Testis (tissue), 3 donors: ENCODE data around the gene STRIP1. TPM values are rescaled to one million over a fixed set of nuclear protein-coding genes. Genes with fewer than 3 reads are reported as not detected.

Source experiments
- DNase-seq: peaks from one replicate; pipeline ENCODE4 v3.0.0-alpha.2; 2019
- H3K27ac ChIP-seq, 2 donors: fragments of 200-600 bp; sonication (generic); one replicate each; pipeline ENCODE4 v1.5.1; 2019
- H3K27me3 ChIP-seq: fragments of 200-600 bp; sonication (generic); one replicate; pipeline ENCODE4 v1.5.1; 2019
- H3K36me3 ChIP-seq: fragments of 200-600 bp; sonication (generic); one replicate; pipeline ENCODE4 v1.5.1; 2017; ENCODE audit warnings: low read depth; ENCODE audit errors: missing control alignments
- H3K4me1 ChIP-seq: fragments of 200-600 bp; sonication (generic); one replicate; pipeline ENCODE4 v1.5.1; 2019
- H3K4me3 ChIP-seq, 2 donors: fragments of 200-600 bp; sonication (generic); one replicate each; pipeline ENCODE4 v1.5.1; 2017 to 2019
- H3K9me3 ChIP-seq: fragments of 200-600 bp; sonication (generic); one replicate; pipeline ENCODE4 v1.5.1; 2017
- POLR2A ChIP-seq: fragments of 450-650 bp; IDR thresholded peaks from one replicate; pipeline ENCODE4 v1.6.1; 2017; ENCODE audit warnings: antibody characterized with exemption, mild to moderate bottlenecking, moderate library complexity
- WGBS, 2 donors: methylation state at CpG; one replicate each; pipeline ENCODE4 v1.1.5; 2018; 5-methylcytosine and 5-hydroxymethylcytosine counted together
- intact Hi-C: fragments of 100-400 bp; cut with DNase I; formaldehyde crosslinking; loops from one replicate; pipeline ENCODE4 v1.15.1; 2023; ENCODE audit warnings: low total_unique reads
- polyA plus RNA-seq: library from polyadenylated mRNA; stranded (reverse); fragments of 350-450 nt; fragmentation: Illumina TruSeq; extraction: RNeasy Lipid Tissue Mini Kit (QIAGEN cat#74804); gene quantifications from one replicate; pipeline ENCODE4 v1.2.3, GENCODE V29; 2014; ENCODE audit warnings: low read depth, low replicate concordance; ENCODE audit not compliant: insufficient read depth
- total RNA-seq, 2 donors: library from RNA; depleted of rRNA; stranded (reverse); fragments of >200 nt; gene quantifications; one replicate each; pipeline ENCODE4 v1.2.3, GENCODE V29; 2016
- TF ChIP-seq, protein P1 (sequence below), 3 experiments: fragments of 450-650 bp in 2 of 3; fragments of 200-600 bp in 1 of 3; sonication (generic) in 1 of 3; IDR thresholded peaks; one replicate each; pipeline ENCODE4 v1.5.1; 2016 to 2019; ENCODE audit warnings: antibody characterized with exemption in 3 of 3, mild to moderate bottlenecking in 2 of 3, moderate library complexity in 1 of 3

The STRIP1 gene
- total and polyA plus RNA-seq, 3 donors from 2014 or later = 49.9 to 103 (median 85.8) TPM

DNA sequence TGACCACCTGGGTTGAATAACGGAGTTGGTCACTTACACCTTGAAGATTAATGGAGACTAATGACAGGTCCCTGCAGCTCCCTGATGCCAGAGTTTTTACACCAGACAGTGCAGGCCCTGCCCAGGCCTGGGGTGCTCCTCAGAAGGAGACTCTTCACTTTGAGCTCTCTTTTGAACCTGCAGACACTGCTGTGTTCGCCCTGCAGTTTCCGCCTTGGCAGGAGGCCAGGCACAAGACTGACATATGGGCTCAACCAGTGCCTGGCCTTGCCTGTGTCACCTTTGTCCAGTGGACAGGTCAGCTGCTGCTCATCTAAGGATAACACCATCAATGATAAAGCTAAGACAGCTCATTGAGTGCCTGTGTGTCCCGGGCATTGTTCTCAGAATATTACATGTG lies 5.2 kb downstream of the STRIP1 start:
- no peaks in the 10 kb centered on the region for H3K27me3 ChIP-seq
- no peak overlapping the region for H3K27ac ChIP-seq
- H3K4me1 ChIP-seq = peaks cover 6% of the 10 kb centered on the region
- no peak overlapping the region for H3K4me3 ChIP-seq
- no peaks in the 10 kb centered on the region for H3K36me3 ChIP-seq
- no peak for DNase-seq
- 76 to 92% methylated on average over 4 of the region's 4 CpGs for WGBS, 2 donors
- intact Hi-C loops = no loop called here
- TF ChIP-seq, protein P1, sequence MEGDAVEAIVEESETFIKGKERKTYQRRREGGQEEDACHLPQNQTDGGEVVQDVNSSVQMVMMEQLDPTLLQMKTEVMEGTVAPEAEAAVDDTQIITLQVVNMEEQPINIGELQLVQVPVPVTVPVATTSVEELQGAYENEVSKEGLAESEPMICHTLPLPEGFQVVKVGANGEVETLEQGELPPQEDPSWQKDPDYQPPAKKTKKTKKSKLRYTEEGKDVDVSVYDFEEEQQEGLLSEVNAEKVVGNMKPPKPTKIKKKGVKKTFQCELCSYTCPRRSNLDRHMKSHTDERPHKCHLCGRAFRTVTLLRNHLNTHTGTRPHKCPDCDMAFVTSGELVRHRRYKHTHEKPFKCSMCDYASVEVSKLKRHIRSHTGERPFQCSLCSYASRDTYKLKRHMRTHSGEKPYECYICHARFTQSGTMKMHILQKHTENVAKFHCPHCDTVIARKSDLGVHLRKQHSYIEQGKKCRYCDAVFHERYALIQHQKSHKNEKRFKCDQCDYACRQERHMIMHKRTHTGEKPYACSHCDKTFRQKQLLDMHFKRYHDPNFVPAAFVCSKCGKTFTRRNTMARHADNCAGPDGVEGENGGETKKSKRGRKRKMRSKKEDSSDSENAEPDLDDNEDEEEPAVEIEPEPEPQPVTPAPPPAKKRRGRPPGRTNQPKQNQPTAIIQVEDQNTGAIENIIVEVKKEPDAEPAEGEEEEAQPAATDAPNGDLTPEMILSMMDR (IDR thresholded peaks at IDR 0.05) = no peak
- no peak for TF ChIP-seq POLR2A
- no peaks in the 10 kb centered on the region for H3K9me3 ChIP-seq

DNA sequence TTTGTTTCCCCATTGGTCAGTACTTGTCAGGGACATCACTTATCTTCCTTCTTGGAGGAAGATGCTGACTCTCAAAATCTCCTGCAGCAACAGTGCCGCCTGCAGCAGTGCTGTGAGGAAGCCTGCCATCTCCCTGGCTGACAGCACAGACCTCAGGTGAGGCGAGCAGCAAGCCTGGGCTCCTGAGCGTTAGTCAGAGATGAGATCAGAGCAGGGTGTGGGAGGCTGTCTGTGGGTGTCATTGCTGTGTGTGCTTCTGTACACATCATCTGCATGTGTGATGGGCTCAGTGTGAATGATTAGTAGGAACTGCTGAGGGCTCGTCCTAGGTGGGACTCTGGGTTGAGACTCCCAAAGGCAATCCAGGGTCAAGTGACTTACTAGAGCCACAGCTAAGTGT lies 6.1 kb downstream of the STRIP1 start:
- whole genome bisulfite sequencing, 2 donors = 77 to 93% methylated on average over 4 of the region's 4 CpGs
- DNase-seq = no peak
- TF ChIP-seq, protein P1 (IDR thresholded peaks at IDR 0.05) = no peak
- TF ChIP-seq POLR2A = no peak
- Histone ChIP-seq H3K4me3 (no peak overlapping the region), H3K27me3 (no peaks in the 10 kb centered on the region), H3K9me3 (no peaks in the 10 kb centered on the region), H3K36me3 (no peaks in the 10 kb centered on the region), H3K27ac (no peak overlapping the region), H3K4me1 (peaks cover 3% of the 10 kb centered on the region)
- intact Hi-C loops = no loop called here

DNA sequence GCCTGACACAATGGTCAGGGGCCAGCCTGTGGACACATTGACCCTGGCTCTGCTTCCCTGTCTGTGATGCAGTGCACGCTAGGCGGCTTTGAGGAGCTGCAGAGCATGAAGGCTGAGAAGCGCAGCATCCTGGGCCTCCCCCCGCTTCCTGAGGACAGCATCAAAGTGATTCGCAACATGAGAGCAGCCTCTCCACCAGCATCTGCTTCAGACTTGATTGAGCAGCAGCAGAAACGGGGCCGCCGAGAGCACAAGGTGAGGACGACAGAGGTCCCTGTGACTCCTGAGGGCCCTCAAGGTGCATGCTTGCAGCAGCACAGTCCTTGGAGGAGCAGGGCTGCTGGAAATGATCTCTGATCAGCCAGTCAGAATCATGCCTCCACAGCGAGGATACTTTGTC lies 8.6 kb downstream of the STRIP1 start:
- intact Hi-C loops = no loop called here
- Histone ChIP-seq H3K4me3 (no peak overlapping the region), H3K27me3 (no peaks in the 10 kb centered on the region), H3K27ac (no peak overlapping the region), H3K4me1 (no peaks in the 10 kb centered on the region), H3K9me3 (no peaks in the 10 kb centered on the region), H3K36me3 (no peaks in the 10 kb centered on the region)
- TF ChIP-seq, protein P1 (IDR thresholded peaks at IDR 0.05) = no peak
- TF ChIP-seq POLR2A = no peak
- DNase-seq = no peak
- 87 to 93% methylated on average over 6 to 10 of the region's 10 CpGs for WGBS, 2 donors

DNA sequence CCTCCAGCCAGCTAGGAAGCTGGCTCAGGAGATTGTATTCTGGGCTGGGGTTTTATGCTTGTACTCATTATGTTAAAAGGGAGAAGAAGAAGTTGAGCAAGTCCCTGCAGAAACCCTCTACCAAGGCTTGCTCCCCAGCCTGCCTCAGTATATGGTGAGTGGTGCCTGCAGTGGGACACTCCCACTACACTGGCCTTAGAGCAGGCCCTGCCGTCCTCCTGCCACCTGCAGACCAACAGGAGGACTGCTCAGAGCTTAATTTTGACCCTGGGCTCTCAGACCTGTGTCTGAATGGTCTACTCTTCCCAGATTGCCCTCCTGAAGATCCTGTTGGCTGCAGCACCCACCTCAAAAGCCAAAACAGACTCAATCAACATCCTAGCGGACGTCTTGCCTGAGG lies 13.0 kb downstream of the STRIP1 start:
- H3K9me3 ChIP-seq = no peaks in the 10 kb centered on the region
- WGBS, 2 donors = 80 to 100% methylated on average over 2 to 3 of the region's 3 CpGs
- intact Hi-C loops = no loop called here
- peaks cover 25% of the 10 kb centered on the region for H3K4me1 ChIP-seq
- TF ChIP-seq POLR2A = no peak
- TF ChIP-seq, protein P1 (IDR thresholded peaks at IDR 0.05) = no peak
- H3K27ac ChIP-seq = no peak overlapping the region
- no peak for DNase-seq
- no peak overlapping the region for H3K4me3 ChIP-seq
- H3K36me3 ChIP-seq = no peaks in the 10 kb centered on the region
- no peaks in the 10 kb centered on the region for H3K27me3 ChIP-seq

DNA sequence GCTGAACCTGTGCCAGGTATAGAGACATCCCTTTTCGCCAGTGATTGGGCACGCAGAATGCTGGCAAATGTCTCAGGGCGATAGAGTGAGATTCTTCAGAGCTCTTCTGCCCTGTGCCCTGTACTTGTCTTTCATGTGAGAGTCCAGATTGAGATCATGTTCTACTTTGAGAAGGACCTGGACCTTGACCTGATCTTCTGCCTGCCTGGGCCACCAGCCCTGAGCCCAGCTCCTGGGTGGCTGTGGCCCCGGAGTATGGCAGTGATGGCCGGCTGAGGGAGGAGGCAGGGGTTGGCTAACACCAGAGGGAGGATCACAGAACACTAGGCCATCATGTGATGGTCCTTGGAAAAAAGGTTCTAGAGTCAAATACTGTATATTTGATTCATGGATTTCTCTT lies 13.8 kb downstream of the STRIP1 start:
- Histone ChIP-seq H3K27me3 (no peaks in the 10 kb centered on the region), H3K4me3 (no peak overlapping the region), H3K9me3 (no peaks in the 10 kb centered on the region), H3K27ac (peak overlapping the region in 1 of 2 donors; percentile 48), H3K36me3 (no peaks in the 10 kb centered on the region), H3K4me1 (peaks cover 25% of the 10 kb centered on the region)
- TF ChIP-seq, protein P1 (IDR thresholded peaks at IDR 0.05) = no peak
- no peak for TF ChIP-seq POLR2A
- 78 to 79% methylated on average over 3 to 5 of the region's 5 CpGs for WGBS, 2 donors
- intact Hi-C loops = no loop called here
- DNase-seq = no peak
